DMS79 (cell line): ENCODE results near the gene NAA10.

Source experiments
- DNase-seq: peaks from one replicate; lab custom pipeline; 2025; lab: John Stamatoyannopoulos, UW

NAA10 gene

GRCh38 chrX:153883163-153883843, 51.5 kb downstream of the NAA10 start:
- no peak for DNase-seq

GRCh38 chrX:153882557-153882956, 52.3 kb downstream of the NAA10 start:
- DNase-seq, result no peak

GRCh38 chrX:153882086-153882498, 52.7 kb downstream of the NAA10 start:
- DNase-seq, result no peak

GRCh38 chrX:153881281-153881680, 53.6 kb downstream of the NAA10 start:
- DNase-seq, result no peak

GRCh38 chrX:153880440-153880815, 54.4 kb downstream of the NAA10 start:
- DNase-seq, result no peak

- no peak for DNase-seq
These were observed 54.9 kb downstream of the NAA10 start for GRCh38 chrX:153879741-153880439.
